HepG2 (cell line): ENCODE measurements around the gene TCF25. TPM values are rescaled to one million over a fixed set of nuclear protein-coding genes. Genes with fewer than 3 reads are reported as not detected.

Experiments used
- ATAC-seq: fragments of 200-7000 bp; cut with Tn5 transposase; 3 replicates; pipeline ENCODE4 v1.9.1; 2020; ENCODE audit warnings: mild to moderate bottlenecking, moderate library complexity
- BruUV-seq: library from RNA; stranded (reverse); fragments of 400-500 nt; replicated peaks from 2 replicates; lab custom pipeline; 2021; lab: Mats Ljungman, UMichigan
- CTCF ChIA-PET: fragments of 300-600 bp; formaldehyde crosslinking; extraction: SDS; loops from one replicate; lab custom pipeline; 2021; ENCODE audit warnings: low total read pairs, inconsistent platforms, low intra/inter-chr PET ratio; lab: Yijun Ruan, JAX
- POLR2A ChIA-PET: fragments of 350-600 bp; sonication (Branson Sonifier 250); formaldehyde crosslinking; loops from one replicate; lab custom pipeline; 2020; ENCODE audit warnings: antibody characterized with exemption, inconsistent platforms; lab: Yijun Ruan, JAX
- DNase-seq: peaks from one replicate; pipeline ENCODE4 v3.0.0-alpha.2; 2015; ENCODE audit warnings: low spot score
- FAIRE-seq: peaks from 3 replicates; lab custom pipeline; 2011; peaks lifted over from hg19 to GRCh38; lab: Jason Lieb, UNC
- H2AFZ ChIP-seq: one replicate; pipeline ENCODE4 v1.6.1; 2011; ENCODE audit warnings: low read length, inconsistent platforms
- H3K27ac ChIP-seq: fragments of 300-600 bp; 3 replicates; pipeline ENCODE4 v1.8.0; 2011; ENCODE audit warnings: mixed run types, mild to moderate bottlenecking, mixed read lengths, low read length, inconsistent platforms; ENCODE audit not compliant: insufficient read depth; ENCODE audit errors: extremely low read length
- H3K27me3 ChIP-seq, 2 experiments: fragments of 200-600 bp in 1 of 2; 2 replicates in 1 of 2; 3 replicates in 1 of 2; pipeline versions ENCODE4 v1.6.0 to v1.8.0; 2011; ENCODE audit warnings: low read length in 2 of 2, mild to moderate bottlenecking in 2 of 2, moderate library complexity in 2 of 2, inconsistent platforms in 1 of 2; ENCODE audit not compliant: insufficient read depth in 2 of 2, control insufficient read depth in 1 of 2
- H3K36me3 ChIP-seq, 2 experiments: fragments of 200-600 bp in 1 of 2; replicated peaks in 1 of 2; 2 replicates in 1 of 2; 3 replicates in 1 of 2; pipeline versions ENCODE4 v1.5.1 to v1.8.0; 2011; ENCODE audit warnings: low read length in 2 of 2, inconsistent platforms in 1 of 2; ENCODE audit not compliant: insufficient read depth in 2 of 2, control insufficient read depth in 1 of 2
- H3K4me1 ChIP-seq: 2 replicates; pipeline ENCODE4 v1.5.1; 2012; ENCODE audit warnings: low read length, inconsistent platforms; ENCODE audit not compliant: insufficient read depth
- H3K4me2 ChIP-seq: 2 replicates; pipeline ENCODE4 v1.6.0; 2011; ENCODE audit warnings: low read depth, low read length, inconsistent platforms
- H3K4me3 ChIP-seq, 3 experiments: fragments of 200-600 bp in 1 of 3; sonication (generic), shearing (Covaris generic) in 1 of 3; replicated peaks in 1 of 3; 2 replicates each; pipeline ENCODE4 v1.5.1; 2011 to 2016; ENCODE audit warnings: low read length in 3 of 3, inconsistent platforms in 2 of 3, low read depth in 2 of 3, mild to moderate bottlenecking in 2 of 3, control low read depth in 1 of 3, mixed read lengths in 1 of 3; ENCODE audit not compliant: insufficient read depth in 1 of 3
- H3K79me2 ChIP-seq: one replicate; pipeline ENCODE4 v1.6.1; 2011; ENCODE audit warnings: low read length, inconsistent platforms; ENCODE audit not compliant: insufficient read depth
- H3K9ac ChIP-seq: 2 replicates; pipeline ENCODE4 v1.6.0; 2011; ENCODE audit warnings: mild to moderate bottlenecking, low read depth, low read length, inconsistent platforms; ENCODE audit not compliant: insufficient read depth
- H3K9me3 ChIP-seq: 2 replicates; pipeline ENCODE4 v1.5.1; 2012; ENCODE audit warnings: mild to moderate bottlenecking, low read length
- H4K20me1 ChIP-seq: 2 replicates; pipeline ENCODE4 v1.6.0; 2011; ENCODE audit warnings: inconsistent platforms, mild to moderate bottlenecking, low read length, moderate library complexity; ENCODE audit not compliant: insufficient read depth
- ARNT ChIP-seq: fragments of 450-650 bp; IDR thresholded peaks from 2 replicates; pipeline ENCODE4 v1.6.1; 2017
- MXI1 ChIP-seq: IDR thresholded peaks from 3 replicates; pipeline ENCODE4 v1.6.1; 2012; ENCODE audit warnings: low read depth, low read length, inconsistent platforms, borderline replicate concordance
- SIX4 ChIP-seq: sonication (generic); formaldehyde crosslinking; IDR thresholded peaks from 2 replicates; pipeline ENCODE4 v1.4.0; 2020; ENCODE audit warnings: missing genetic modification reagents
- THYN1 ChIP-seq: sonication (generic); formaldehyde crosslinking; IDR thresholded peaks from 2 replicates; pipeline ENCODE4 v1.8.1; 2023; ENCODE audit warnings: low read depth, mild to moderate bottlenecking, moderate library complexity, missing genetic modification reagents, borderline replicate concordance
- ZBTB20 ChIP-seq: sonication (generic); formaldehyde crosslinking; IDR thresholded peaks from 2 replicates; pipeline ENCODE4 v1.8.1; 2023; ENCODE audit warnings: missing genetic modification reagents, low read depth, mild to moderate bottlenecking, borderline replicate concordance
- ZBTB7A ChIP-seq: sonication (generic); formaldehyde crosslinking; IDR thresholded peaks from 2 replicates; pipeline ENCODE4 v1.8.0; 2022; ENCODE audit warnings: mild to moderate bottlenecking, missing genetic modification reagents
- ZEB1 ChIP-seq: IDR thresholded peaks from 2 replicates; pipeline ENCODE4 v1.6.1; 2012; ENCODE audit warnings: mild to moderate bottlenecking, low read depth, inconsistent platforms; ENCODE audit not compliant: insufficient replicate concordance
- ZKSCAN5 ChIP-seq: sonication (generic); formaldehyde crosslinking; IDR thresholded peaks from 2 replicates; pipeline ENCODE4 v1.5.1; 2020; ENCODE audit warnings: mild to moderate bottlenecking, missing genetic modification reagents
- ZNF12 ChIP-seq: sonication (generic); formaldehyde crosslinking; IDR thresholded peaks from 2 replicates; pipeline ENCODE4 v1.5.0; 2020; ENCODE audit warnings: missing genetic modification reagents
- ZNF260 ChIP-seq: sonication (generic); formaldehyde crosslinking; IDR thresholded peaks from 2 replicates; pipeline ENCODE4 v1.4.0; 2020; ENCODE audit warnings: missing genetic modification reagents, low read depth, mild to moderate bottlenecking, borderline replicate concordance
- ZNF766 ChIP-seq: sonication (generic); formaldehyde crosslinking; IDR thresholded peaks from 2 replicates; pipeline ENCODE4 v1.5.0; 2020; ENCODE audit warnings: missing genetic modification reagents, borderline replicate concordance
- WGBS: methylation state at CpG from one replicate; pipeline ENCODE4 v1.1.6; 2017; ENCODE audit warnings: low lambda C conversion rate; 5-methylcytosine and 5-hydroxymethylcytosine counted together
- in situ Hi-C: cut with HindIII; loops from 2 replicates; pipeline ENCODE4 v1.10.0; 2017; ENCODE audit warnings: low pct_unique_long_range_greater_than_20kb; ENCODE audit not compliant: extremely low pct_ligation_motif_present
- intact Hi-C: fragments of 100-400 bp; cut with micrococcal nuclease; formaldehyde crosslinking; loops from one replicate; pipeline ENCODE4 v1.10.0; 2022; ENCODE audit not compliant: unreplicated experiment
- polyA plus RNA-seq, 8 experiments: library from polyadenylated mRNA; depleted of rRNA in 3 of 8; stranded (reverse) in 7 of 8; unstranded in 1 of 8; fragments of >200 nt; fragmentation: Illumina TruSeq in 4 of 8; extraction: Trizol in 4 of 8; gene quantifications; 2 replicates each; pipeline versions ENCODE4 v1.2.1 to v1.2.3, GENCODE V29; 2011 to 2016; ENCODE audit warnings: low read depth in 4 of 8, missing spikeins in 1 of 8, mixed read lengths in 1 of 8; ENCODE audit not compliant: insufficient read depth in 1 of 8
- total RNA-seq, 5 experiments: library from RNA; depleted of rRNA; stranded (reverse); fragments of >200 nt; fragmentation: Illumina TruSeq; extraction: Trizol; gene quantifications; 2 replicates each; pipeline ENCODE4 v1.2.3, GENCODE V29; 2016; ENCODE audit warnings: low read depth in 1 of 5
- TF ChIP-seq, protein P1 (sequence below): sonication (generic); formaldehyde crosslinking; IDR thresholded peaks from 2 replicates; pipeline ENCODE4 v1.8.1; 2023; ENCODE audit warnings: mild to moderate bottlenecking, missing genetic modification reagents
- TF ChIP-seq, protein P2 (sequence below): sonication (generic); formaldehyde crosslinking; IDR thresholded peaks from 2 replicates; pipeline ENCODE4 v1.4.0; 2020; ENCODE audit warnings: missing genetic modification reagents; ENCODE audit errors: not compliant biosample characterization
- TF ChIP-seq, protein P3 (sequence below): sonication (generic); formaldehyde crosslinking; IDR thresholded peaks from 2 replicates; pipeline ENCODE4 v1.5.1; 2020; ENCODE audit warnings: mild to moderate bottlenecking, moderate library complexity, missing genetic modification reagents
- TF ChIP-seq, protein P4 (sequence below): sonication (generic); formaldehyde crosslinking; IDR thresholded peaks from 2 replicates; pipeline ENCODE4 v1.5.0; 2020; ENCODE audit warnings: missing genetic modification reagents

TCF25 gene
- total and polyA plus RNA-seq, 2 of the 13 experiments (the other 11 are each of a cell fraction or from before 2014, with no cell fraction given), result 138 to 206 TPM

DNA sequence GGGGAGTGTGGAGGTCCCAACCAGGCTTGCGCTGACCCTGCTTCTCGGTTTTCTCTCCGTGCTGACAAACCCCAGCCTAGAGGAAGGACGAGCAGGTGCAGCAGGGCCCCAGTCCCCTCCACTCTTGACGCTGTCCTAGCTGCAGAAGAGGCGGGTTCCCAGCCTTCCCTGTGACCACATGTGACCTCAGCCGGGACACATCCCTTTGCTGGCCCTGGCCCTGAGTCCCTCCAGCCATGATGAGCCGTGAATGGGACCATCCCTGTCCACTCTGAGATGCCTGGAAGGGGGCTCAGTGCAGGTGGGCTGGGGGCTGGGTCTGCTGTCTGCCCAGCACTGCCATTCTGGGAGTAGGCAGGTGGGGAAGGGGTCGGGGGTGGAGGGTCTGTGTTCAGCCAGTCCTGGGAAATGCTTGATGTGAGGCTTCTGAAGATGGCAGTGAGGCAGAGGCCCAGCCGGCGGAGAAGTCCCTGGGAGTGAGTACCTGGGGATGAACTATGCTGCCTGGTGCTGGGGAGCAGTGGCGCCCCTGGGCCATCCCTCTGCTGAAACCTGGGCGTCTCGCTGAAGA is 47.8 kb downstream of the TCF25 start (continued):
- TF ChIP-seq ZKSCAN5 (CRISPR knock-in tag), result 0 out of 2 replicates have a peak, but pooled peaks have one; percentile 39
- peak; percentile 55; the same call in 1 of the 3 replicates for TF ChIP-seq MXI1
- TF ChIP-seq, protein P1, sequence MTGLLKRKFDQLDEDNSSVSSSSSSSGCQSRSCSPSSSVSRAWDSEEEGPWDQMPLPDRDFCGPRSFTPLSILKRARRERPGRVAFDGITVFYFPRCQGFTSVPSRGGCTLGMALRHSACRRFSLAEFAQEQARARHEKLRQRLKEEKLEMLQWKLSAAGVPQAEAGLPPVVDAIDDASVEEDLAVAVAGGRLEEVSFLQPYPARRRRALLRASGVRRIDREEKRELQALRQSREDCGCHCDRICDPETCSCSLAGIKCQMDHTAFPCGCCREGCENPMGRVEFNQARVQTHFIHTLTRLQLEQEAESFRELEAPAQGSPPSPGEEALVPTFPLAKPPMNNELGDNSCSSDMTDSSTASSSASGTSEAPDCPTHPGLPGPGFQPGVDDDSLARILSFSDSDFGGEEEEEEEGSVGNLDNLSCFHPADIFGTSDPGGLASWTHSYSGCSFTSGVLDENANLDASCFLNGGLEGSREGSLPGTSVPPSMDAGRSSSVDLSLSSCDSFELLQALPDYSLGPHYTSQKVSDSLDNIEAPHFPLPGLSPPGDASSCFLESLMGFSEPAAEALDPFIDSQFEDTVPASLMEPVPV (CRISPR knock-in tag), result peak; percentile 66; the same call in 1 of the 2 replicates
- TF ChIP-seq, protein P2, sequence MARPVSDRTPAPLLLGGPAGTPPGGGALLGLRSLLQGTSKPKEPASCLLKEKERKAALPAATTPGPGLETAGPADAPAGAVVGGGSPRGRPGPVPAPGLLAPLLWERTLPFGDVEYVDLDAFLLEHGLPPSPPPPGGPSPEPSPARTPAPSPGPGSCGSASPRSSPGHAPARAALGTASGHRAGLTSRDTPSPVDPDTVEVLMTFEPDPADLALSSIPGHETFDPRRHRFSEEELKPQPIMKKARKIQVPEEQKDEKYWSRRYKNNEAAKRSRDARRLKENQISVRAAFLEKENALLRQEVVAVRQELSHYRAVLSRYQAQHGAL (CRISPR knock-in tag), result no peak

DNA sequence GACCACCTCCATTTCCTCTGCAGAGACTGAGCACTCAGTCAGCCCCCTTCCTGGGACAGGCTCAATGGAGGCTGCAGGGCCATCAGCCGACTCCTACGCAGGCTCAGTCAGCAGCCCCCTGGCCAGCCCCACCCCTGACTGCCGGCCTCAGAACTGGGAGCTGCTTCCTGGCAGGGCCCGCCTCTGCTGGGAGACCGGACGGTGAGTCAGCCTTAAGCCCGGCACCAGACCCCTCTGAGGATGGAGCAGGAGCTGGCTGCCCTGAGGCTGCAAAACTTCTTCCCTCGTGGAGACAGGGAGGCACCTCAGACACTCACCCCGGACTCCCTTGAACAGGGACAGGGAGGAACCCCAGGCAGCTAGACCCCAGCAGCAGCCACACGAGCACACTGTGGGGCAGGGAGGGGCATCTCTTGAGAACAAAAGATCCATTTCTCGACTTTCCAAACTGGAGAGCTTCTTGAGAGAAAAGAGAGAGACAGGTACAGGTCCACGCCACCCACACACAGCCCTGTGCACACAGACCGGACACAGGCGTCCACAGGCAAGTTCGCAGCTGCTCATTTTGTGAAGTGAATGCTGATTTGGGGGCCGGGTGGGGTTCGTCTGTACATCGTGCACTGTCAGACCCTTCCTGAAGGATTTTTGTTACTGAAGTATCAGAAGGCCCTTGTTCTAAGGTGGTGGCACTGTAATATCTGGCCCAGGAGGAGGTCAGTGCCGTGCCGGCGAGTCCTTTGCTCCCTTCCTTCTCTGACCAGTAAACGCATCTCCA is 48.5 kb downstream of the TCF25 start:
- H3K9ac ChIP-seq, result peak overlapping the region; percentile 97
- peak; percentile 85 for DNase-seq
- in situ Hi-C loops, result loop anchor here (5.0 kb wide), 1 partner anchor 100 kb away; no protein-coding TSS in a partner anchor
- H3K27me3 ChIP-seq, result no peaks in the 10 kb centered on the region; a peak in 1 of 5 replicates
- peaks cover 36% of the 10 kb centered on the region for H3K79me2 ChIP-seq
- peak overlapping the region; percentile 88 for H3K27ac ChIP-seq
- FAIRE-seq, result peak; percentile 53
- peak overlapping the region; percentile 64 to 90 (median 74) for H3K4me3 ChIP-seq
- no peaks in the 10 kb centered on the region for H3K36me3 ChIP-seq
- H4K20me1 ChIP-seq, result peaks cover 30% of the 10 kb centered on the region
- H3K4me2 ChIP-seq, result peak overlapping the region; percentile 98
- POLR2A ChIA-PET, result interaction anchor here (0.7 to 4.8 kb wide), 27 partner anchors 10 to 251 kb away, joined by 3 to 86 read pairs (median 6); partner anchors contain the start of genes DBNDD1, DEF8, FANCA and SPIRE2
- intact Hi-C loops, result loop anchor here (5.0 kb wide), 1 partner anchor 100 kb away; no protein-coding TSS in a partner anchor
- BruUV-seq, result TSS peak; percentile 83
- no peaks in the 10 kb centered on the region for H3K9me3 ChIP-seq
- CTCF ChIA-PET, result no interaction called here
- peaks cover 64% of the 10 kb centered on the region for H3K4me1 ChIP-seq
- no peak overlapping the region for H2AFZ ChIP-seq
- ATAC-seq, result peak; percentile 57
- 0% methylated on average over 15 of the region's 22 CpGs for WGBS
- TF ChIP-seq ZNF260 (CRISPR knock-in tag) (no peak), SIX4 (CRISPR knock-in tag) (peak; percentile 55), THYN1 (CRISPR knock-in tag) (0 out of 2 replicates have a peak, but pooled peaks have one; percentile 85), ZEB1 (no peak), ZBTB7A (CRISPR knock-in tag) (peak; percentile 76), ZNF766 (CRISPR knock-in tag) (no peak), ZNF12 (CRISPR knock-in tag) (0 out of 2 replicates have a peak, but pooled peaks have one; percentile 18), ZBTB20 (CRISPR knock-in tag) (no peak), ARNT (no peak)
- TF ChIP-seq, protein P3, sequence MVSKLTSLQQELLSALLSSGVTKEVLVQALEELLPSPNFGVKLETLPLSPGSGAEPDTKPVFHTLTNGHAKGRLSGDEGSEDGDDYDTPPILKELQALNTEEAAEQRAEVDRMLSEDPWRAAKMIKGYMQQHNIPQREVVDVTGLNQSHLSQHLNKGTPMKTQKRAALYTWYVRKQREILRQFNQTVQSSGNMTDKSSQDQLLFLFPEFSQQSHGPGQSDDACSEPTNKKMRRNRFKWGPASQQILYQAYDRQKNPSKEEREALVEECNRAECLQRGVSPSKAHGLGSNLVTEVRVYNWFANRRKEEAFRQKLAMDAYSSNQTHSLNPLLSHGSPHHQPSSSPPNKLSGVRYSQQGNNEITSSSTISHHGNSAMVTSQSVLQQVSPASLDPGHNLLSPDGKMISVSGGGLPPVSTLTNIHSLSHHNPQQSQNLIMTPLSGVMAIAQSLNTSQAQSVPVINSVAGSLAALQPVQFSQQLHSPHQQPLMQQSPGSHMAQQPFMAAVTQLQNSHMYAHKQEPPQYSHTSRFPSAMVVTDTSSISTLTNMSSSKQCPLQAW (CRISPR knock-in tag), result peak; percentile 68
- TF ChIP-seq, protein P4, sequence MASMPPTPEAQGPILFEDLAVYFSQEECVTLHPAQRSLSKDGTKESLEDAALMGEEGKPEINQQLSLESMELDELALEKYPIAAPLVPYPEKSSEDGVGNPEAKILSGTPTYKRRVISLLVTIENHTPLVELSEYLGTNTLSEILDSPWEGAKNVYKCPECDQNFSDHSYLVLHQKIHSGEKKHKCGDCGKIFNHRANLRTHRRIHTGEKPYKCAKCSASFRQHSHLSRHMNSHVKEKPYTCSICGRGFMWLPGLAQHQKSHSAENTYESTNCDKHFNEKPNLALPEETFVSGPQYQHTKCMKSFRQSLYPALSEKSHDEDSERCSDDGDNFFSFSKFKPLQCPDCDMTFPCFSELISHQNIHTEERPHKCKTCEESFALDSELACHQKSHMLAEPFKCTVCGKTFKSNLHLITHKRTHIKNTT (CRISPR knock-in tag), result no peak
